Suppressor macrophage (primary cell): ENCODE measurements around the gene OAF.
"Not testable (repeated sequence)": the region's sequence is repeated elsewhere in the genome, so short reads cannot be mapped to it uniquely, and the experiment has no call there.

Experiments used
- DNase-seq, 4 experiments: peaks; one replicate each; pipeline ENCODE4 v3.0.0-alpha.2; 2020 to 2022

The OAF gene

GRCh38 chr11:120273956-120274355 lies 63.1 kb downstream of the OAF start:
- not testable (repeated sequence) for DNase-seq

- no peak for DNase-seq
These were observed 68.7 kb downstream of the OAF start for GRCh38 chr11:120279502-120279901.
